Type B pancreatic cell (in vitro differentiated cells): Measurements from ENCODE around the gene ASMTL. TPM values are rescaled to one million over a fixed set of nuclear protein-coding genes. Genes with fewer than 3 reads are reported as not detected.
"Not testable (repeated sequence)": the region's sequence is repeated elsewhere in the genome, so short reads cannot be mapped to it uniquely, and the experiment has no call there.

Source experiments
- DNase-seq: peaks from one replicate; pipeline ENCODE4 v3.0.0; 2021; ENCODE audit warnings: mixed read lengths; ENCODE audit not compliant: unreplicated experiment; ENCODE audit errors: extremely low spot score
- H3K27ac Mint-ChIP-seq: 2 replicates; pipeline ENCODE4 v1.8.0; 2021; ENCODE audit warnings: mild to moderate bottlenecking, mixed read lengths
- H3K27me3 Mint-ChIP-seq: 2 replicates; pipeline ENCODE4 v1.8.0; 2021; ENCODE audit warnings: mixed read lengths
- H3K36me3 Mint-ChIP-seq: 2 replicates; pipeline ENCODE4 v1.8.0; 2021; ENCODE audit warnings: mixed read lengths
- H3K4me1 Mint-ChIP-seq: one replicate; pipeline ENCODE4 v1.8.0; 2021; ENCODE audit warnings: mixed read lengths; ENCODE audit not compliant: unreplicated experiment
- H3K4me3 Mint-ChIP-seq: 2 replicates; pipeline ENCODE4 v1.8.0; 2021; ENCODE audit warnings: mild to moderate bottlenecking, mixed read lengths
- H3K9me3 Mint-ChIP-seq: 2 replicates; pipeline ENCODE4 v1.8.0; 2021; ENCODE audit warnings: mixed read lengths
- CTCF ChIP-seq: fragments of 200-600 bp; sonication (generic); conservative IDR thresholded peaks from 2 replicates; pipeline ENCODE4 v1.5.0; 2021; ENCODE audit warnings: antibody characterized with exemption, mild to moderate bottlenecking
- total RNA-seq: library from RNA; stranded (reverse); gene quantifications from 2 replicates; pipeline ENCODE4 v1.2.1, GENCODE V29; 2021; ENCODE audit warnings: low replicate concordance

Gene ASMTL
- total RNA-seq, 1 donor from 2014 or later, result 31.5 TPM

DNA sequence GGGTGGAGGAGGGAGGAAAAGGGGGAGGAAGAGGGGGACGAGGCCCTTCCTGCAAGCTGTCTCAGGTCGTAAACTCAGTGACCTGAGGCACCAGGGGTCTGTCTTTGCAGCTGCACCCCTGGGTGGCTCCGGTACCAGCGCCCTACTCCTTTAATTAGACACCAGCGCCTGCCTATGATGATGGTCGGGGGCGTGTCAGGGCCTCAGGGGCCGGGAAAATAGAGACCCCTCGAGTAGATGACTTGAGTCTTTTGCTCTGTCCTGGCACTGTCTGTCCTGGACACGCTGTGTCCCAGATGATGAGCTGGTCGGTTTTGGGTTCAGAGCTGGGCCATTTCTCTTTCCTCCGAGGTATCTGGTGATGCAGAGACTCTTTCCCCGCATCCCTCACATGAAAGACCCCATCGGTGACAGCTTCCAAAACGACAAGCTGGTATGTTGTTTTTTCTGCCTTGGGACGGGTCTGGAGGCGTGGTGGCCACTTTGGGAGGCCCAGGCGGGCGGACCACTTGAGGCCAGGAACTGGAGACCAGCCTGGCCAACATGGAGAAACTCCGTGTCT, 72.0 kb downstream of the ASMTL start:
- Mint-ChIP-seq H3K27ac (no peak overlapping the region), H3K36me3 (peaks cover 4% of the 10 kb centered on the region), H3K4me3 (no peak overlapping the region), H3K9me3 (no peaks in the 10 kb centered on the region), H3K4me1 (no peaks in the 10 kb centered on the region), H3K27me3 (no peaks in the 10 kb centered on the region)
- DNase-seq, result no peak
- no peak for TF ChIP-seq CTCF

GRCh38 chrX:1378306-1378759, 74.4 kb downstream of the ASMTL start:
- Mint-ChIP-seq H3K4me3 (no peak overlapping the region), H3K4me1 (no peaks in the 10 kb centered on the region), H3K9me3 (no peaks in the 10 kb centered on the region), H3K27me3 (no peaks in the 10 kb centered on the region), H3K27ac (peak overlapping the region; percentile 66), H3K36me3 (no peaks in the 10 kb centered on the region)
- no peak for DNase-seq
- no peak for TF ChIP-seq CTCF

- DNase-seq, result no peak
- H3K27ac Mint-ChIP-seq, result peak overlapping the region; percentile 58
- TF ChIP-seq CTCF, result no peak
- H3K36me3 Mint-ChIP-seq, result no peaks in the 10 kb centered on the region
- H3K4me3 Mint-ChIP-seq, result no peak overlapping the region
- no peaks in the 10 kb centered on the region for H3K4me1 Mint-ChIP-seq
- no peaks in the 10 kb centered on the region for H3K27me3 Mint-ChIP-seq
- no peaks in the 10 kb centered on the region for H3K9me3 Mint-ChIP-seq
Observed at GRCh38 chrX:1368385-1368698, 84.4 kb downstream of the ASMTL start.

GRCh38 chrX:1366363-1366762, 86.3 kb downstream of the ASMTL start:
- not testable (repeated sequence) for DNase-seq, H3K4me3 Mint-ChIP-seq, H3K27me3 Mint-ChIP-seq, H3K9me3 Mint-ChIP-seq, H3K36me3 Mint-ChIP-seq, H3K27ac Mint-ChIP-seq, H3K4me1 Mint-ChIP-seq

- Mint-ChIP-seq H3K4me1 (no peaks in the 10 kb centered on the region), H3K4me3 (no peak overlapping the region), H3K9me3 (no peaks in the 10 kb centered on the region), H3K36me3 (peaks cover 6% of the 10 kb centered on the region), H3K27me3 (no peaks in the 10 kb centered on the region), H3K27ac (peak overlapping the region; percentile 23)
- DNase-seq, result no peak
- TF ChIP-seq CTCF, result no peak
Observed at GRCh38 chrX:1361910-1362309, 90.8 kb downstream of the ASMTL start.

GRCh38 chrX:1361275-1361674, 91.4 kb downstream of the ASMTL start:
- Mint-ChIP-seq H3K27me3 (no peaks in the 10 kb centered on the region), H3K36me3 (peaks cover 6% of the 10 kb centered on the region), H3K27ac (no peak overlapping the region), H3K4me3 (no peak overlapping the region), H3K4me1 (no peaks in the 10 kb centered on the region), H3K9me3 (no peaks in the 10 kb centered on the region)
- TF ChIP-seq CTCF, result no peak
- DNase-seq, result no peak
